GM19025 (cell line): ENCODE measurements around the gene ADAMTS16.

Source experiments
- ATAC-seq: cut with Tn5 transposase; IDR thresholded peaks from one replicate; pipeline ENCODE4 v1.9.1; 2021; ENCODE audit warnings: mild to moderate bottlenecking, low read depth, moderate library complexity; ENCODE audit not compliant: unreplicated experiment

ADAMTS16 gene

GRCh38 chr5:5306696-5307095 is 166.6 kb downstream of the ADAMTS16 start:
- ATAC-seq = no peak

- no peak for ATAC-seq
These were observed 168.2 kb downstream of the ADAMTS16 start for GRCh38 chr5:5308319-5308718.

GRCh38 chr5:5309645-5310044 is 169.5 kb downstream of the ADAMTS16 start:
- ATAC-seq = no peak

DNA sequence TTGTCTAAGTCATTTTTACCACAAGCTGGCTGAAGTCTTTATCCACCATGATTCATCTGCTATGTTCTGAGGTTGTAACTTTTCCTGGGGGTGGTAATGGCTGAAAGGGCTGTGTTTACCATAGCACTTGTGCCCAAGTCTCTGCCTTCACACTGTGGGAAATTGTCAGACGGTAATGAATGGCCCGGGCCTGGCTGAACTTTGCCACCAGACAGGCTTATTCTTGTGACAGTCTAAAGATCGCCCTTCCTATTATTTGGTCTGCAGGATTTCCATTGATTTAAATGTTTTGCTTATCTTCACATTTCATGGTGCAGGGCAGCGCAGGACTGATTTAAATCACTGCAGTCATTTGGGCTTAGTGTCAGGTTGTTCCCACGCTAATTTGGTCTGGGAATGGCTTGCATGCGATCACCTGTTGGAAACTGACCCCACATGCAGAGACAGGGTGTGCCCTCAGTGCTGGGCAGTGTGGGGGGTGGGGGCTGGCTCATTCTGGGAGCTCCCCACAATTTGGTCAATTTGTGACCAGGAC is 173.0 kb downstream of the ADAMTS16 start:
- no peak for ATAC-seq

- ATAC-seq = no peak
These were observed 174.0 kb downstream of the ADAMTS16 start for GRCh38 chr5:5314166-5314565.

DNA sequence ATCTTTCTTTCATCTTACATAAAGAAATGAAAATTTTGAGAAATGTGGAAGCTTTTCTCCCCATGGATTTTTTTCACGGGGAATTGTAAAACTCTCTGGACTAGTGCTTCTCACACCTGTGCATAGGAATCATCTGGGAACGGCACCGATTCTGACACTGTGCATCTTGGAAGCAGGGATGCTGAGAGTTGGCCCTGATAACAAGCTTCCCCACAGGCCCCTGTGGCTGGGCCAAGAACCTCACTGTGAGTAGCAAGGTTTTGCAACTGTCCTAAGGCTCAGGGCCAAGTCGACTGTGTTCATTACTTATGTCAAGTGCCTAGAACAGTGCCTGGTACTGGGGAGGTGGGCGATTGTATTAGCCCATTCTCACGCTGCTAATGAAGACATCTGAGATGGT is 174.5 kb downstream of the ADAMTS16 start:
- ATAC-seq = no peak

- no peak for ATAC-seq
These were observed 175.2 kb downstream of the ADAMTS16 start for GRCh38 chr5:5315068-5315980.

GRCh38 chr5:5316334-5316733 is 176.2 kb downstream of the ADAMTS16 start:
- no peak for ATAC-seq

DNA sequence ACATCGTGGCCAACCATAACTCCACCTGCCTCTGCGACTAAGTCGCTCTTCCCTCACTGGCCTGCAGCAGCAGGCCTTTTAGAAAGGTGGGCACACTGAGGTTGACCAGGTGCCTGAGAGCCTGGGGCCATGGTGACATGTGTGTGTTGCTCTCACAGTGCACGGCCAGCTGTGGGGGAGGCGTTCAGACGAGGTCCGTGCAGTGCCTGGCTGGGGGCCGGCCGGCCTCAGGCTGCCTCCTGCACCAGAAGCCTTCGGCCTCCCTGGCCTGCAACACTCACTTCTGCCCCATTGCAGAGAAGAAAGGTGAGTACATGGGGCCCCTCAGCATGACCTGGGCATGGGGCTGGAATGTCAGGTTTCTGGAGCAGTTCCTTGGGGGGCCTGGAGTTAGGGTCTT is 177.8 kb downstream of the ADAMTS16 start:
- ATAC-seq = no peak

- ATAC-seq = no peak
These were observed 178.5 kb downstream of the ADAMTS16 start for GRCh38 chr5:5318426-5319190.

GRCh38 chr5:5320062-5320805 is 180.1 kb downstream of the ADAMTS16 start:
- ATAC-seq = no peak

GRCh38 chr5:5321137-5321536 is 181.0 kb downstream of the ADAMTS16 start:
- ATAC-seq = no peak

DNA sequence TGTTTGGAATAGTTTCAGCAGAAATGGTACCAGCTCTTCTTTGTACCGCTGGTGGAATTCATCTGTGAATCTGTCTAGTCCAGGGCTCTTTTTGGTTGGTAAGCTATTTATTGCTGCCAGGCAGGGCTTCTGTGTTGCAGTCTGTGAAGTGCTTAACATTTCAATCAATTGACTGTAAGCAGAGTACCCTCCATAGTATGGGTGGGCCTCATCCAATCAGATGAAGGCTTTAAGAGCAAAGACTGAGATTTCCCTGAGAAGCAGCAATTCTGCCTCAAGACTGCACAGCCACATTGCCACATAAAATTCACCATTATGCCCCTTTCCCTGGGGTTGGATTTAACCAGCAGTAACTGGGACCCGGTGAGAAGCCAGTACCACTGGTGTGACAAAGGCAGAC is 183.4 kb downstream of the ADAMTS16 start:
- no peak for ATAC-seq

DNA sequence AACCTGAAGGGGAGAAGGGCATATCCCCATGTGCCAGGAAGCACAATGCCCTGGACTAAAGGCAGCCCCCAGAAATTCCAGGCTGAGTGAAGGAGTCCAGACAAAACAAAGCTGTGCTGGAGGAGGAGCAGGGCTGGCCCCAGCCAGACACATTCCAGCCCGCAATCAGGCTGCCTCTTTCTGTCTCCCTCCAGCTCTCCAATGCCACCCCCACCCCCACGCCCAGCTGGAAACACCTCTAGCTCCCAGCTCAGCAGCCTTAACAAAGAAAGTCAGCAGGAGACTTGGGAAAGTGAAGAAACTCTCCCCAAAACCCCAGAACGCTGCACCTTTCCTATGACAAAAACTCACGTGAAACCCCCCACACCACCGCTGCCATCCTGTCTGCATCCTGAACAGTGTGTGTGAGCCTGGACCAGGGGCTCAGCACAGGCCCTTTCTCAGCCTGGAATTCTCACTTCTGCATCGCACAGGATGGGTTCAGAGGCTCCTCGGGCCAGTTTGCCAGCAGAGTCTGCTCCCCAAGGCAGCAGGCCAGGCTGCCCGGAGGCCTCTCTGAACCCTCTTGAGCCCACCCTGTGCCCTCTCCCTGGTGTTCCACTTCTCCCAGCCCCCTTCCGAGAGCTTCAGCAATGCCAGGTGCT is 186.1 kb downstream of the ADAMTS16 start:
- no peak for ATAC-seq

GRCh38 chr5:5327126-5327525 is 187.0 kb downstream of the ADAMTS16 start:
- ATAC-seq = no peak

- ATAC-seq = no peak
These were observed 190.8 kb downstream of the ADAMTS16 start for GRCh38 chr5:5330728-5331452.

DNA sequence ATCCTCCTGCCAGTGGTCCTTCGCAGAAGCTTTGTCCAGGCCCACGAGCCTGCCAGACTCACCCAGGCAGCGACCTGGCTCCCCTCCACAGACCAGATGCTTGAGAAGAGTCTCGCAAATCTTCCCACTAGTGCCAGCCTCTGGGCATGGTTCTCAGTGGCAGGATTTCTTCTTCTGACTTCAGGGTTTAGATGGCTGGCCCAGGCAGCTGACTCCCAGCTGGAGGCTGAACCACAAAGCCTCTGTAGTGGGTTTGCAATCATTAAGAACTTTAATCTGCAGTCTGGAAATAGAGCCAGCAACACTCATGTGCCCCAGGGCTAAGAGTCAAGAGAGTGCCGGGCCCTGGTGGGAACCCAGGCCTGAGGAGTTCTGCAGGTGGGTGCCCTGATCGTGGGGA is 191.7 kb downstream of the ADAMTS16 start:
- ATAC-seq = no peak

- ATAC-seq = no peak
These were observed 192.2 kb downstream of the ADAMTS16 start for GRCh38 chr5:5332287-5332686.

DNA sequence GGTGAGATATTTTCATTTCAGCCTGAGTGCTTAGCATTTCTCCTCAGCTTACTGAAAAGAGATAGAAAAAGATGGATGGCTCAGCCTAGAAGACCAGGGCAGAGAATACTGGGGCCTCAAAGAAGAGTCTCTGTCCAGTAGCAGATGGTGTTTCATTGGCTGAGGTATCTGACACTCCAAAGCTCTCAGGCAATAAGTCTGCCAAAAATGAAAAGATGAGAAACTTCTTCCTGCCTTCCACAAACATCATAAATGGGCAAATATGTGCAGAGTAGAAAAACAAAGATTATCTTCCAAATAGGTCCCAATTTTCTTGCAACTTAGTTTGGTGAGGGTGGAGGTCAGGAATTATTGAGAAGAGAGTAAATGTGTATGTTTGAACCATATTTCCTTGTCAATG is 195.0 kb downstream of the ADAMTS16 start:
- no peak for ATAC-seq
